OCI-LY7 (cell line): Measurements from ENCODE around the gene COPZ2. TPM values are rescaled to one million over a fixed set of nuclear protein-coding genes. Genes with fewer than 3 reads are reported as not detected.

ENCODE experiments used
- BruUV-seq: library from RNA; stranded (reverse); fragments of 400-500 nt; replicated peaks from 2 replicates; lab custom pipeline; 2021; lab: Mats Ljungman, UMichigan
- CTCF ChIA-PET: fragments of 300-600 bp; sonication (Branson Sonifier 250); formaldehyde crosslinking; loops from one replicate; lab custom pipeline; 2022; ENCODE audit warnings: antibody characterized with exemption; ENCODE audit not compliant: unreplicated experiment; lab: Charles Lee
- POLR2A ChIA-PET: fragments of 300-600 bp; sonication (Branson Sonifier 250); formaldehyde crosslinking; loops from one replicate; lab custom pipeline; 2022; ENCODE audit warnings: antibody characterized with exemption; lab: Charles Lee
- DNase-seq: peaks from one replicate; pipeline ENCODE4 v3.0.0-alpha.2; 2015; ENCODE audit warnings: low spot score
- H2AFZ ChIP-seq: fragments of 200-600 bp; sonication (generic), shearing (Covaris generic); 2 replicates; pipeline ENCODE4 v1.6.1; 2014; ENCODE audit warnings: mild to moderate bottlenecking, antibody characterized with exemption, low read length, moderate library complexity
- H3K27ac ChIP-seq: fragments of 200-600 bp; sonication (generic); 2 replicates; pipeline ENCODE4 v1.5.1; 2014; ENCODE audit warnings: mixed run types, low read depth, mild to moderate bottlenecking, moderate library complexity, low read length, inconsistent platforms; ENCODE audit not compliant: poor library complexity, severe bottlenecking
- H3K36me3 ChIP-seq: fragments of 200-600 bp; sonication (generic); 2 replicates; pipeline ENCODE4 v1.6.1; 2014; ENCODE audit warnings: mild to moderate bottlenecking, antibody characterized with exemption, low read length, moderate library complexity, mixed read lengths; ENCODE audit not compliant: insufficient read depth
- H3K4me1 ChIP-seq: fragments of 200-600 bp; sonication (generic); 2 replicates; pipeline ENCODE4 v1.5.1; 2014; ENCODE audit warnings: mild to moderate bottlenecking, low read length; ENCODE audit not compliant: insufficient read depth, poor library complexity, severe bottlenecking
- H3K4me2 ChIP-seq: fragments of 200-600 bp; sonication (generic); 2 replicates; pipeline ENCODE4 v1.6.1; 2014; ENCODE audit warnings: mild to moderate bottlenecking, low read length
- H3K4me3 ChIP-seq: fragments of 200-600 bp; sonication (generic); 2 replicates; pipeline ENCODE4 v1.5.1; 2014; ENCODE audit warnings: mild to moderate bottlenecking, low read depth, low read length; ENCODE audit not compliant: poor library complexity, severe bottlenecking
- H3K79me2 ChIP-seq: fragments of 200-600 bp; sonication (generic); 2 replicates; pipeline ENCODE4 v1.6.1; 2016; ENCODE audit warnings: low read depth, mild to moderate bottlenecking, low read length, moderate library complexity, mixed read lengths; ENCODE audit not compliant: insufficient read depth
- H3K9me2 ChIP-seq: fragments of 200-600 bp; sonication (generic); 2 replicates; pipeline ENCODE4 v1.6.1; 2016; ENCODE audit warnings: mild to moderate bottlenecking, low read length, mixed read lengths; ENCODE audit not compliant: insufficient read depth
- H3K9me3 ChIP-seq: fragments of 200-600 bp; sonication (generic); 2 replicates; pipeline ENCODE4 v1.6.1; 2014; ENCODE audit warnings: mild to moderate bottlenecking, mixed run types, low read length, mixed read lengths
- H4K20me1 ChIP-seq: fragments of 200-600 bp; sonication (generic); 2 replicates; pipeline ENCODE4 v1.6.1; 2014; ENCODE audit warnings: mild to moderate bottlenecking, antibody characterized with exemption, low read length, moderate library complexity, mixed read lengths; ENCODE audit not compliant: insufficient read depth
- CTCF ChIP-seq: fragments of 200-600 bp; sonication (generic); conservative IDR thresholded peaks from 2 replicates; pipeline ENCODE4 v1.5.1; 2014; ENCODE audit warnings: mild to moderate bottlenecking, antibody characterized with exemption, low read length, moderate library complexity, mixed read lengths
- EZH2phosphoT487 ChIP-seq: fragments of 200-600 bp; sonication (generic); IDR thresholded peaks from 2 replicates; pipeline ENCODE4 v1.6.1; 2018; ENCODE audit warnings: low read depth, borderline replicate concordance, mild to moderate bottlenecking, mixed run types, antibody characterized with exemption, low read length, moderate library complexity, mixed read lengths
- intact Hi-C: fragments of 100-400 bp; cut with micrococcal nuclease; formaldehyde crosslinking; loops from one replicate; pipeline ENCODE4 v1.10.0; 2022; ENCODE audit not compliant: unreplicated experiment
- total RNA-seq, 2 experiments: library from RNA; depleted of rRNA in 1 of 2; stranded (reverse); fragments of >200 nt in 1 of 2; shearing (Covaris generic) in 1 of 2; gene quantifications; 2 replicates each; pipeline ENCODE4 v1.2.3, GENCODE V29; 2014 to 2022

COPZ2 gene
- total RNA-seq, 2 experiments from 2014 or later: 1.2 to 1.7 TPM

- CTCF ChIA-PET: interaction anchor here (1.1 kb wide), 1 partner anchor 12 kb away, joined by 4 read pairs; the partner anchor contains the start of gene CDK5RAP3
- intact Hi-C loops: no loop called here
- BruUV-seq: no TSS peak
Observed at GRCh38 chr17:47982645-47983390, 54.8 kb downstream of the COPZ2 start.

GRCh38 chr17:47982091-47982617, 55.4 kb downstream of the COPZ2 start:
- no peak for DNase-seq
- Histone ChIP-seq H3K9me2 (no peaks in the 10 kb centered on the region), H3K4me3 (no peak overlapping the region), H3K36me3 (peaks cover 80% of the 10 kb centered on the region), H3K9me3 (no peaks in the 10 kb centered on the region), H2AFZ (no peak overlapping the region), H3K4me1 (no peaks in the 10 kb centered on the region), H3K27ac (no peak overlapping the region), H3K79me2 (no peaks in the 10 kb centered on the region), H4K20me1 (no peaks in the 10 kb centered on the region), H3K4me2 (no peak overlapping the region)
- CTCF ChIA-PET: no interaction called here
- BruUV-seq: no TSS peak
- POLR2A ChIA-PET: no interaction called here
- no peak for TF ChIP-seq EZH2phosphoT487
- intact Hi-C loops: no loop called here

More at GRCh38 chr17:47982645-47983390, 54.8 kb downstream of the COPZ2 start:
- TF ChIP-seq CTCF: no peak
- no peak for TF ChIP-seq EZH2phosphoT487
- Histone ChIP-seq H3K79me2 (no peaks in the 10 kb centered on the region), H3K36me3 (peaks cover 75% of the 10 kb centered on the region), H3K4me1 (no peaks in the 10 kb centered on the region), H2AFZ (no peak overlapping the region), H3K9me3 (no peaks in the 10 kb centered on the region), H4K20me1 (no peaks in the 10 kb centered on the region), H3K4me2 (no peak overlapping the region), H3K9me2 (no peaks in the 10 kb centered on the region), H3K4me3 (no peak overlapping the region), H3K27ac (no peak overlapping the region)
- POLR2A ChIA-PET: no interaction called here
- DNase-seq: no peak

GRCh38 chr17:47981462-47981861, 56.1 kb downstream of the COPZ2 start:
- Histone ChIP-seq H3K9me3 (no peaks in the 10 kb centered on the region), H3K36me3 (peaks cover 85% of the 10 kb centered on the region), H3K4me3 (no peak overlapping the region), H3K79me2 (no peaks in the 10 kb centered on the region), H3K4me1 (no peaks in the 10 kb centered on the region), H3K9me2 (no peaks in the 10 kb centered on the region), H3K4me2 (no peak overlapping the region), H2AFZ (no peak overlapping the region), H3K27ac (no peak overlapping the region), H4K20me1 (no peaks in the 10 kb centered on the region)
- no peak for TF ChIP-seq CTCF
- TF ChIP-seq EZH2phosphoT487: no peak
- intact Hi-C loops: no loop called here
- BruUV-seq: TSS peak; percentile 89
- ChIA-PET POLR2A (interaction anchor here (0.6 to 0.7 kb wide), 2 partner anchors 11 to 18 kb away, joined by 3 read pairs; partner anchors contain the start of gene CDK5RAP3), CTCF (no interaction called here)
- DNase-seq: no peak
